Astrocyte (in vitro differentiated cells and primary cell): ENCODE data around the gene GSTA5.

Experiments
- CTCF ChIP-seq: IDR thresholded peaks from 2 replicates; pipeline ENCODE4 v1.5.1; 2011; ENCODE audit warnings: low read depth, mild to moderate bottlenecking, inconsistent platforms, low read length, moderate library complexity; ENCODE audit not compliant: insufficient read depth
- EZH2 ChIP-seq: IDR thresholded peaks from 2 replicates; pipeline ENCODE4 v1.6.1; 2012; ENCODE audit warnings: mild to moderate bottlenecking, low read length, inconsistent platforms; ENCODE audit not compliant: insufficient read depth

- TF ChIP-seq EZH2, result no peak
- TF ChIP-seq CTCF, result no peak
Observed at GRCh38 chr6:52849137-52849536, 8.5 kb upstream of the GSTA5 start.
